Measurements from ENCODE around the gene NRAS. TPM values are rescaled to one million over a fixed set of nuclear protein-coding genes. Genes with fewer than 3 reads are reported as not detected.
A peak's percentile ranks its signal among the peaks of the same experiment; 100 is the strongest.

NRAS gene
- total and polyA plus RNA-seq, 7 donors, result 13.0 to 55.5 (median 16.1) TPM

GRCh38 chr1:114719424-114719787 is 2.8 kb upstream of the NRAS start:
- Histone ChIP-seq H3K27me3 (no peaks in the 10 kb centered on the region), H3K27ac (no peak overlapping the region), H3K4me1 (peaks cover 0 to 33% (median 23%) of the 10 kb centered on the region in 4 donors), H3K4me3 (no peak overlapping the region), H3K9me3 (no peaks in the 10 kb centered on the region), H3K36me3 (peaks cover 23 to 70% (median 48%) of the 10 kb centered on the region in 4 donors)
- no peak for DNase-seq
- intact Hi-C loops (cut with DNase I), result loop anchor here (5.0 kb wide), 1 partner anchor 137 kb away; the partner anchor contains the start of gene BCAS2
- 50 to 75% methylated on average over 3 of the region's 3 CpGs for WGBS, 2 donors
- TF ChIP-seq CTCF (IDR thresholded peaks at IDR 0.05) (no peak), EP300 (IDR thresholded peaks at IDR 0.05) (no peak), POLR2A (IDR thresholded peaks at IDR 0.05) (no peak), POLR2AphosphoS5 (IDR thresholded peaks at IDR 0.05) (no peak)

GRCh38 chr1:114718661-114719423 is 2.3 kb upstream of the NRAS start:
- H3K36me3 ChIP-seq, result peaks cover 23 to 68% (median 47%) of the 10 kb centered on the region in 4 donors
- TF ChIP-seq EP300 (IDR thresholded peaks at IDR 0.05), result no peak
- no peak overlapping the region for H3K4me3 ChIP-seq
- no peaks in the 10 kb centered on the region for H3K27me3 ChIP-seq
- H3K9me3 ChIP-seq, result no peaks in the 10 kb centered on the region
- 87 to 88% methylated on average over 11 of the region's 11 CpGs for WGBS, 2 donors
- peaks cover 0 to 27% (median 21%) of the 10 kb centered on the region in 4 donors for H3K4me1 ChIP-seq
- no peak for DNase-seq
- H3K27ac ChIP-seq, result no peak overlapping the region
- intact Hi-C loops (cut with DNase I), result loop anchor here (5.0 kb wide), 1 partner anchor 137 kb away; the partner anchor contains the start of gene BCAS2

- 33 to 48% methylated on average over 4 of the region's 4 CpGs for WGBS, 2 donors
- H3K4me1 ChIP-seq, result peaks cover 0 to 24% (median 19%) of the 10 kb centered on the region in 4 donors
- intact Hi-C loops (cut with DNase I), result loop anchor here (1.0 to 5.0 kb wide), 3 partner anchors 41 to 134 kb away; partner anchors contain the start of genes BCAS2, CSDE1 and DENND2C
- TF ChIP-seq POLR2A (IDR thresholded peaks at IDR 0.05) (no peak), CTCF (IDR thresholded peaks at IDR 0.05) (no peak), EP300 (IDR thresholded peaks at IDR 0.05) (no peak), POLR2AphosphoS5 (IDR thresholded peaks at IDR 0.05) (no peak)
- H3K9me3 ChIP-seq, result no peaks in the 10 kb centered on the region
- H3K27me3 ChIP-seq, result no peaks in the 10 kb centered on the region
- H3K4me3 ChIP-seq, result peak overlapping the region; percentile 65 to 86 (median 80)
- peaks cover 18 to 68% (median 34%) of the 10 kb centered on the region in 4 donors for H3K36me3 ChIP-seq
- peak overlapping the region; percentile 88 to 92 (median 90) for H3K27ac ChIP-seq
- DNase-seq, result no peak
Observed at GRCh38 chr1:114715952-114716303, 643 bp downstream of the NRAS start.

- intact Hi-C loops (cut with DNase I), result loop anchor here (5.0 kb wide), 1 partner anchor 206 kb away; no protein-coding TSS in a partner anchor
- peaks cover 4 to 65% (median 26%) of the 10 kb centered on the region in 4 donors for H3K36me3 ChIP-seq
- WGBS, 2 donors, result 17 to 69% methylated on average over 4 of the region's 4 CpGs
Observed at GRCh38 chr1:114712977-114713376, 3.6 kb downstream of the NRAS start.

More at GRCh38 chr1:114712977-114713376, 3.6 kb downstream of the NRAS start:
- H3K27ac ChIP-seq, result no peak overlapping the region
- H3K9me3 ChIP-seq, result no peaks in the 10 kb centered on the region
- no peak overlapping the region for H3K4me3 ChIP-seq
- H3K4me1 ChIP-seq, result peaks cover 0 to 24% (median 19%) of the 10 kb centered on the region in 4 donors
- no peak for TF ChIP-seq CTCF (IDR thresholded peaks at IDR 0.05)
- no peak for TF ChIP-seq POLR2A (IDR thresholded peaks at IDR 0.05)
- TF ChIP-seq POLR2AphosphoS5 (IDR thresholded peaks at IDR 0.05), result no peak
- no peak for TF ChIP-seq EP300 (IDR thresholded peaks at IDR 0.05)
- DNase-seq, result no peak
- H3K27me3 ChIP-seq, result no peaks in the 10 kb centered on the region

All from sigmoid colon (tissue), 7 donors.